ENCODE results near the gene MARK4. TPM values are rescaled to one million over a fixed set of nuclear protein-coding genes. Genes with fewer than 3 reads are reported as not detected.

The MARK4 gene
- total and polyA plus RNA-seq, 12 donors, result 5.6 to 53.3 (median 26.6) TPM

- Histone ChIP-seq H3K9me3 (replicated peaks in 1 of 3) (no peaks in the 10 kb centered on the region), H3K27me3 (no peaks in the 10 kb centered on the region), H3K36me3 (replicated peaks in 1 of 2) (peaks cover 0 to 10% of the 10 kb centered on the region in 2 donors), H3K4me1 (replicated peaks in 1 of 2) (peaks cover 9 to 11% of the 10 kb centered on the region in 2 donors), H3K4me3 (no peak overlapping the region), H3K27ac (no peak overlapping the region)
- DNase-seq, result no peak
- intact Hi-C loops (cut with DNase I), result no loop called here
- TF ChIP-seq CTCF (IDR thresholded peaks at IDR 0.05) (no peak), POLR2A (IDR thresholded peaks at IDR 0.05) (no peak)
- WGBS, 4 donors, result 90 to 98% (median 94%) methylated on average over 4 to 5 of the region's 5 CpGs
Observed at GRCh38 chr19:45298264-45298663, 47.2 kb downstream of the MARK4 start.

- H3K36me3 ChIP-seq (replicated peaks in 1 of 2), result peaks cover 0 to 10% of the 10 kb centered on the region in 2 donors
- no peak for DNase-seq
- WGBS, 4 donors, result 92 to 98% (median 95%) methylated on average over 6 of the region's 6 CpGs
- intact Hi-C loops (cut with DNase I), result no loop called here
- H3K27ac ChIP-seq, result no peak overlapping the region
- H3K4me1 ChIP-seq (replicated peaks in 1 of 2), result peaks cover 2% of the 10 kb centered on the region in 2 donors
- H3K27me3 ChIP-seq, result no peaks in the 10 kb centered on the region
- no peak for TF ChIP-seq POLR2A (IDR thresholded peaks at IDR 0.05)
- no peak for TF ChIP-seq CTCF (IDR thresholded peaks at IDR 0.05)
- H3K9me3 ChIP-seq (replicated peaks in 1 of 3), result no peaks in the 10 kb centered on the region
- no peak overlapping the region for H3K4me3 ChIP-seq
Observed at GRCh38 chr19:45299719-45300118, 48.6 kb downstream of the MARK4 start.

GRCh38 chr19:45302416-45302815 is 51.3 kb downstream of the MARK4 start:
- no peak for DNase-seq
- H3K27ac ChIP-seq, result no peak overlapping the region
- intact Hi-C loops (cut with DNase I), result no loop called here
- no peaks in the 10 kb centered on the region for H3K4me1 ChIP-seq (replicated peaks in 1 of 2)
- TF ChIP-seq POLR2A (IDR thresholded peaks at IDR 0.05) (no peak), CTCF (IDR thresholded peaks at IDR 0.05) (no peak)
- H3K9me3 ChIP-seq (replicated peaks in 1 of 3), result no peaks in the 10 kb centered on the region
- 89 to 97% (median 92%) methylated on average over 20 to 27 of the region's 27 CpGs for WGBS, 4 donors
- H3K4me3 ChIP-seq, result no peak overlapping the region
- no peaks in the 10 kb centered on the region for H3K27me3 ChIP-seq
- peaks cover 0 to 6% of the 10 kb centered on the region in 2 donors for H3K36me3 ChIP-seq (replicated peaks in 1 of 2)

GRCh38 chr19:45303269-45304060 is 52.4 kb downstream of the MARK4 start:
- Histone ChIP-seq H3K27me3 (no peaks in the 10 kb centered on the region), H3K36me3 (replicated peaks in 1 of 2) (peaks cover 0 to 5% of the 10 kb centered on the region in 2 donors), H3K27ac (no peak overlapping the region), H3K9me3 (replicated peaks in 1 of 3) (no peaks in the 10 kb centered on the region), H3K4me1 (replicated peaks in 1 of 2) (no peaks in the 10 kb centered on the region), H3K4me3 (no peak overlapping the region)
- intact Hi-C loops (cut with DNase I), result no loop called here
- no peak for DNase-seq
- no peak for TF ChIP-seq POLR2A (IDR thresholded peaks at IDR 0.05)
- TF ChIP-seq CTCF (IDR thresholded peaks at IDR 0.05), result no peak
- WGBS, 4 donors, result 89 to 94% (median 92%) methylated on average over 12 of the region's 12 CpGs

Measured in adrenal gland (tissue), 12 donors.